ENCODE results near the gene KLF4.
"Not testable (repeated sequence)": the region's sequence is repeated elsewhere in the genome, so short reads cannot be mapped to it uniquely, and the experiment has no call there.

Gene KLF4

DNA sequence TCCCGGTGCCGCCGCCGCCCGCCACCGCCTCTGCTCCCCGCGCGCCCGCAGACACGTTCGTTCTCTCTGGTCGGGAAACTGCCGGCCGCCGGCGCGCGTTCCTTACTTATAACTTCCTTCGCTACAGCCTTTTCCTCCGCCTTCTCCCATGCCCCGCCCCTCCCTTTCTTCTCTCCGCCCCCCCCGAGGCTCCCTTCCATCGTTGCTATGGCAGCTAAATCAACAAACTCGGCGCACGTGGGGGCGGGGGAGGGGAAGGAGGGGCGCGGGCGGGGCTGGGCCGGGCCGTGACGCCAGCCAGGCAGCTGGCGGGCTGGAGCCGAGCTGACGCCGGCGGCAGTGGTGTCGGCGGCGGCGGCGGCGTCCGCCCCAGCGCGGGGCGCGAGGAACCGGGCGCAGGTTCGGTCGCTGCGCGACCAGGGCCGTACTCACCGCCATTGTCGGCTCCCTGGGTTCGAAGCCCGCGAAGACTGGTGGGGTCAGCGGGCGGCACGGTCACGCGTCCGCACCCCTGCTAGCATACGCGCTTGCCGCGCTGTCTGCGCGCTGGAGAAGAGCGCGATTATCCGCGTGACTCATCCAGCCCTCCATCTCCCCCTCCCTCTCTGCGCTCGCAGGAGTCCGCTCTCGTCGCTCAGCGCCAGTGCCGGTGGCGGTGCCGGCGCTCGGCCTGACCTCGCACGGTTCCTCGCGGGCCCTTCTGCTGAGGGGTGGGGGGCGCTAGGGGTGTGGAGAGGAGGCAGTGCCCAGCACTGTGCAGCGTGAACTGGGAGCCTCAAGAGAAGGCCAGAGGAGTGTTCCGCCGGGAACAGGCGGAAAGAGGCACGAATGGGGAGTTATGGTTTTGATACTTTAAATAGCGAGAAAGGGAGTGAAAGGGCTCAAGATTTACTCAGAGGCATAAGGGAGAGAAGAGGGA, at the start of gene KLF4:
KLF4 (minus strand) TSS at position 83 of the 919 bp plus-strand sequence. CDS start 597 bp downstream, outside the sequence.
- DNase-seq: peak; percentile 34 to 73

DNA sequence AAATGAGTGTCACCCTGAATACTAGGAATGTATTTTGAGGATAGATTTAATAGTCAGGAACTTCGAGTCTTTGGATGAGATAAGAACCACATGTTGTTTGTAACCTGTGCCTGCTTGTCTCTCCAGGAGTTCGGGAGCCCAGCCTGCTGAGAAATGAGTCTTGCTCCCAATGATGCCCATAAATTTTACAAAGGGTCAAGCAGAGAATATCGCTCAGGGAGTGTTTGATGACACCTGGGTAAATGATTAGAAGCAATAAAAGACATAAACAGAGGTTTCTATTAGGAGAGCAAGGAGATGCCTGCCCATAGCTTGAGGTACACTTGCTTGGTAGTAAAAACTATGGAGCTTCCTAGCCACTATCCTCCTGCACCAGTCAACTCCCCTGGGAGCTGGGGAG, 46.9 kb upstream of the KLF4 start:
- no peak for DNase-seq

DNA sequence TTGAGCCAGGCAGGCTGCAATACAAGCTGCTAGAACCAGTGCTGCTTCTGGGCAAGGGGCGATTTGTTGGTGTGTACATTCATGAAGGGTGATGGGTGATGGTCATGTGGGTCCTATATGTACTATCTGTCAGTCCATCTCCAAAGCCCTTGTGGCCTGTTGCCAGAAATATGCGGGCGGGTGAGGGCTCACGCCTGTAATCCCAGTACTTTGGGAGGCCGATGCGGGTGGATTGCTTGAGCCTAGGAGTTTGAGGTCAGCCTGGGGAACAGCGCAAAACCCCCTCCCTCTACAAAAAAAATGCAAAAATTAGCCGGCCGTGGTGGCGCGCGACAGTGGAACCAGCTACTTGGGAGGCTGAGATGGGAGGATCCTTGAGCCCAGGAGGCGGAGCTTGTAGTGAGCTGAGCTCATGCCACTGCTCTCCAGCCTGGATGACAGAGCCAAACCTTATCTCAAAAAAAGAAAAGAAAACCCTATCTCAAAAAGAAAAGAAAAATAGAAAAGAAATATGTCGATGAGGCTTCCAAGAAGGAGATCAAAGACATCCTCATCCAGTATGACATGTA, 45.0 kb upstream of the KLF4 start:
- DNase-seq: no peak

DNA sequence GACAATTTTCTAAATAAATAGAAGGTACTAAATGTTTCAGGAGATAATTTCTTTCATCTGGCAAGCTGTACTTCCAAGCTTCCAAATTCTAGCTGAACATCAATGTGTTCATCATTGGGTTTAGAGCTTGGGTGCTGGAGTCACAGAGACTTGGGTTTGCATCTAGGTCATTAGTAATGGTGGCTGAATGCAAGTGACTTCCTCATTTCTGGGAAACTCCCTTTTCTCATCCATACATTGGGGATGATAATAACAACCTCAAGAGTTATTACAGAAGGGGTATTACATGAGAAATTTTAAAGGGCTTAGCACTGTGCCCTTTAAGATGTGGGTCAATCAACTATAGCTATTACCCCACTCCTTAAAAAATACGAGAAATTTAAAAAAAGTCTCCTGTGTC, 41.1 kb upstream of the KLF4 start:
- DNase-seq: no peak

DNA sequence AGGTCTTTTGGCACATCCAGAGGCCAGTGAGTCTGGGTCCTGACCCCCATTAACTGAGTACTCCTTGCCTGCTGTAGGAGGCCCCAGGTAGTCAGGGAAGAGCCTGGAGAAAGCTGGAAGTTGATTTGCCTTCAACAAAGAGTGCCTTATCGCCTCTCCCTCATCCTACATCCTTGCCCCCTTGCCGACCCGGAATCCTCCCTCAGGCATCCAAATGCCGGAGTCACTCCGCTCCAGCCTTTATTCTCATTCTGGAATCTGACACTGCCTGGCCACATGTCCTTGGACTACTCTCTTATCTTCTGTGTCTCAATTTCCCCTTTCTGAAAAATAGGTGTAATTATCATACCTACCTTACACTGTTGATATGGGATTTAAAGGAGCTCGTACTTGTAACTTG, 39.1 kb upstream of the KLF4 start:
- no peak for DNase-seq

DNA sequence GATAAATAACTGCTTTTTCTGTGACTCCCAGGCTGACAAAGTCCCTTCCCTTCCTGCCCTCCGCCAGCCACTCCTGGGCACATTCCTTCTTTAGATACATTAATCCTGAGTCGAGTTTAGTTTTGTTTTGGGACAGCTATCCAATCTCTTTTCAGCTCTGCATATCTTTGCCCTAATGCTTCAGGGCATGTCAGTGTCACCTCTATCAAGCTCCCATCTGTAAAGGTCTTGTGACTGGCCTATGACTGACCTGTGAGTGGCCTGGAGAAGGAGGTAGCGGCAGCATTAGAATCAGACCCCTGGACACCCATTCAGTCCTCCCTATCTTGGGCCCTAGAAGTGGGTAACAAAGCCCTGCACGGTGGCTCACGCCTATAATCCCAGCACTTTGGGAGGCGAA, 34.0 kb upstream of the KLF4 start:
- no peak for DNase-seq

DNA sequence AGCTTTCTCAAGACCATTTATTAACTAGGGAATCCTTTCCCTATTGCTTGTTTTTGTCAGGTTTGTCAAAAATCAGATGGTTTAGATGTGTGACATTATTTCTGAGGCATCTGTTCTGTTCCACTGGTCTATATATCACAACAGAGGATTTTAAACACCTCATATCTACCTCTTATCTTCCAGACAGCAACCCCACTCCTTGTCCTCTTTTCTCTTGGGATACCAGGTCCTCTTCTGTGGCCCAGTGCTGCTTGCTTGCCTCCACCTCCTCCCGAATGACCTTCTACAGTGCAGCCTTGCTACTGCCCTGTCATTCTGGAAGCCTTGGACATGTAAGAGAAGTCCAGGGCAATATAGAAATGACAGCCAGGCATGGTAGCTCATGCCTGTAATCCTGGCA, 30.6 kb upstream of the KLF4 start:
- DNase-seq: no peak

DNA sequence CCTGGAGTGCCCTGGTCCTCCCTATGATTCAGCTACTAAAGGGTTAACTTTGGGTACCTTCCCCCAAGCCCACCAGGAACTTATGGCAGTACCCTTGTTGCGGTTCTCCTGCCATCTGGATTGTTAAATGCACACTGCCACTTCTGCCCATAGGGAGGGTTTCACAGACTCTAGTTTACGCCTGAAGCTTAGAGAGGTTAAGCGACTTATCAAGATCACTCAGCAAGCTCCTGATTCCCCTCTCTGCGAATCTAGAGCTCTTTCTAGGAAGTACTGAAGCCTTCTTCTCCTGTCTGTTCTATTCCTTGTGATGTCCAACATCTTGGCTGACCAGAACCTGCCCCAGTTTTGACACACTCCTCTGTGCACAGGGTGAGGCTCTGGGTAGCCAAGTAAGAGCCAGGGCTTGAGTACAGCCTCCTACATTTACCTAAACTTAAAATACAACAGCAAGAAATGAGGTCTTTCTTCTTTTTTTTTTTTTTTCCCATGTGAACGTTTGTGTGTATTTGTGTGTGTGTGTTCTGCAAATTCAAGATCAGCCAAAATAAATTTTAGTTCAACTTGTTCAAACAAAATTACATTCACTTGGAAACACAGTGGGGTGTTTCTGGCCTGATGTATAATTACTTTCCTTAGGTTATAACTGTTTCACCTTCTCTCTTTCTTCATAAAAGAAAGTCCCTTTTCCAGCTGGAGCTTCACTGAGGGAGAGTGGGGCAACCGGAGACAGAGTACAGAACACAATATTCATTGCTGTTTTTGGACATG, 28.7 kb upstream of the KLF4 start:
- DNase-seq: no peak

DNA sequence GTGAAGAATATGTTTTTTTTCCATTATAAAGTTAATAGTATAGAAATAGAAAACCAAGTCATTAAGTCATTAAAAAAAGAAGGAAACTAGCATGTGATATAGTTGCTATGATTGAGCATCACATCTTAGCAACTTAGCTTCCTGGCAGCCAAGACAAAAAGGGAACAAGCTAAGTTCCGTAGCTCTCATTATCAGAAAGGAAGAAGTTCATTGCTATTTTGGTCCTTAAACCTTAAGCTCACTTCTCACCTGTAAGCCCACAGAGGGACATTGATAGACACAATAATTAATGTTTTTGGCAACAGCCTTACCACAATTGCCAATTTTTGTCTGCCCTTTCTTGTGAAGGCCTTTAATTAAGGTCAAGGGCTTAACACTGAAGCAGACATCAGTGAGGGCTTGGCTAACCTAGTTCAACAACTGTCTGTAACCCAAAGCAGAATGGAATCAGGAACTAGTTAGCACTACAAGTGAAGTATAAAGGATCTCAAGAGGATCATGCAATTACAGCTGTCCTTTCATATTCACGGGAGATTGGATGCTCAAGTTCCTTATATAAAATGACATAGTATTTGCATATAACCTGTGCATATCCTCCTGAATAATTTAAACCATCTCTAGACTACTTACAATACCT, 24.0 kb upstream of the KLF4 start:
- DNase-seq: no peak

DNA sequence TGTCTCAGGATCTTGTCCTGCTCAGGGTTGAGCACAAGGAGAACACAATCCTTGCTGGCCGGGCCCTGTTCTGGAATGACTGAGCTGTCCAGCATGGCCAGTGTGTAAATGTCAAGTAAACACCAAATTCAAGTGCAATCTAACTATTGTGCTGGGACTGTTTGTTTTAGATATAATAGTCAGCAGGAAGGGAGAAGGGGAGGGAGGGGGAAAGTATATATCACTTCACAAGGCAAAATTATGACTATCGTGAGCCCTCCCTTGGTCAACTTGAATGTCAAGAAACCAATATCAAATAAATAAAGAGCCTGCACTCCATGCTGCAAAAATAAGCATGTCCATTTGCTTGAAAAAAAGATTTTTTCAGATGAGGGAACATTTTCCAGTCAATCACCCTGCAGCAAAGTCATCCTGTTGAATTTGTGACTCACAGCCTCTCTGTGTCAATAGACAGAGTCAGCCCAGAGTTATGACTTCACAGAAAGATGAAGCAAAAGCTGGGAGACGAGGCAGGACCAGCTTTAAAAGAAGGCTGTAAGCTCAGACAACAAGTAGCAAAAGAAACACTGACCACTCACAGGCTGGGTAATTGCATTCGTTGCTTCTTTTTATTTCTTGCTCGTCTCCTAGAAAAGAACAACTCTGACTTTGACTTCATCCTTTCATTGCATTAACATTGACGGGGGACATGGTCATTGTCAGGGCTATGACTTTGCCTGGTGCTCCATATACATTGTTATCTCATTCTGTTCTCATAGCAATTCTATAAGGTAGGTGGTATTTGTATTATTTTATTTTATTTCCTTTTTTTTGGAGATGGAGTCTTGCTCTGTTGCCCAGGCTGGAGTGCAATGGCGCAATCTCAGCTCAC, 15.3 kb upstream of the KLF4 start:
- no peak for DNase-seq

DNA sequence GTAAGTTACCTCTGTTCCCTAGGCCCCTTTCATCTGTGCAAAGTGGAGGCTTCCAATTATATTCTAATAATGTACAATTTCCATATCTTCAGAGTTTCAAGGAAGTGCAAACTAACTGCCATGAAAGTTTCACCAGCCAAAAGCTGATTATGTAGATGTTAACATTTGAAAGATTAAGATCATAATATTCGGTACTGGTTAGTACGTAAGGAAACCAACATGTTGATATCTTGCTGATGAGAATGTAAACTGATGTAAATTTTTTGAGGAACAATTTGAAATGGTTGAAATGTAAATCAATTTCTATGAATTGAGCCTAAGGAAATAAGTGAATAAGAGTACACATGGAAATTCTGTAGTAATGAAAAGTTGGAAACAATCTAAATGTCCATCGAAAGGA, 12.9 kb upstream of the KLF4 start:
- DNase-seq: no peak

DNA sequence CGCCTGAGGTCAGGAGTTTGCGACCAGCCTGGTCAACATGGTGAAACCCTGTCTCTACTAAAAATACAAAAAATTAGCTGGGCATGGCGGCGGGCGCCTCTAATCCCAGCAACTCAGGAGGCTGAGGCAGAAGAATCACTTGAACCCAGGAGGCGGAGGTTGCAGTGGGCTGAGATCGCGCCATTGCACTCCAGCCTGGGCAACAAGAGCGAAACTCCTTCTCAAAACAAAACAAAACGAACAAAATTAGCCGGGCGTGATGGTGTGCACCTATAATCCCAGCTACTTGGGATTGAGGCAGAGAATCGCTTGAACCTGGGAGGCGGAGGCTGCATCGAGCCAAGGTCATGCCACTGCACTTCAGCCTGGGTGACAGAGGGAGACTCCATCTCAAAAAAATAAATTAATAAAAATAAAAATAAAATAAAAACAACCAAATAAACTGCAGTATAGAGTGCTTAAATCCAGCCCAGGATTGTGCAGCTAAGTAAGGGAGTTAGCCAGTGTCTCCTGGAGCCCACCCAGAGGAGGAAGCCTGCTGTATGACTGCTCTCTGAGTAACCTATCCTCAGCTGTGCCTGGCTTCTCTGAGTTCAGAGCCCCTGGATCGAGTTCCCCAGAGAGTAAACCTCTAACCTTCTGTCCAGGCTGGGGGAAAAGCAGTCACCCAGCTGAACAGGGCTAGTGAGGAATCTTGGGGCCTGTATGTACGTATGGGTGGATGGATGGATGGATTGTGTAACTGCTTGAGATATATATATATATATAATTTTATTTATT, 11.0 kb upstream of the KLF4 start:
- not testable (repeated sequence) for DNase-seq

DNA sequence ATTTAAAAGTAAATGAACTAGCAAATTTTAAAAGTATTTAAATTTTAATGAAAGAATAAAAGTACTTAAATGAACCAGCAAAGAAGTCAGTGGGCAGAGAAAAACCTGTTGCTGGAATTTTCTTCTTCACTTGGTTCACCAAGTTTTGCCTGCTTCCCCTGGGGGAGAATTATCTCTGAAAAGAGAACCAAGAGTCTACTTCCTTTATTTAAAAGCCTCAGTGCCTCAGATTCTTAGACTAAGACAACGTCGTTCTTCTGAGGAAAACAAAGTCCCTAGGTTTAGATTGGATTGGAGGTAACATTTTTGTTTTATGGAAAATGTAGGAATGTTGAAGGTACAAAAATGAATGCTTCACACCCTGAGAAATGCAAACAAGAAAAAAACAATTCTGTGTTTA, 7.4 kb upstream of the KLF4 start:
- DNase-seq: no peak

DNA sequence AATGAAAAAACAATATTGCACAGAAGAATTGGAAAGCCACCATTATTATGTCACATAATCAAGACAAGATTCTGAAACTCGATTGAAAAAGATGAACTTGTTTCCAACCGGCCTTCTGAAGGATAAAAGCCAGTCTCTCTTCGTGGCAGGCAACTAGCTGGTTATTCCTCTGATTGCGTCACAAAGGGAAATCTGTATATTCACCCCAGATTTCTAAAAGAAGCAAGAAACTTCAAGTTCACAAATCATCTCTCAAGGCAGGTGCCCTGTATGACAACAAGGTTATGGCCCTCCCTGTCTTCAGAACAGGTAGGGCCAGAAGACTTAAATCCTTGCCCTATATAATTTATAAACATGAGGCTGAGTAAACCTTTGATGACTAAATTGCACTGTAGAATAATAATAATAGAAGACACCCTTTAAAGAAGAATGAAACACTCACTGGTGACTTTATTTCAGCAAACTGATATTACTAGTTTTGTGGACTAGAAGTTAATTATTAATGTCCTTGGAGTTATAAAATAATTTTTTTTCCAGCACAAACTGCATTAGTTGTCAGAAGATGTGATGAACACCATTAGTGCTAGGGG, 2.9 kb upstream of the KLF4 start:
- no peak for DNase-seq

DNA sequence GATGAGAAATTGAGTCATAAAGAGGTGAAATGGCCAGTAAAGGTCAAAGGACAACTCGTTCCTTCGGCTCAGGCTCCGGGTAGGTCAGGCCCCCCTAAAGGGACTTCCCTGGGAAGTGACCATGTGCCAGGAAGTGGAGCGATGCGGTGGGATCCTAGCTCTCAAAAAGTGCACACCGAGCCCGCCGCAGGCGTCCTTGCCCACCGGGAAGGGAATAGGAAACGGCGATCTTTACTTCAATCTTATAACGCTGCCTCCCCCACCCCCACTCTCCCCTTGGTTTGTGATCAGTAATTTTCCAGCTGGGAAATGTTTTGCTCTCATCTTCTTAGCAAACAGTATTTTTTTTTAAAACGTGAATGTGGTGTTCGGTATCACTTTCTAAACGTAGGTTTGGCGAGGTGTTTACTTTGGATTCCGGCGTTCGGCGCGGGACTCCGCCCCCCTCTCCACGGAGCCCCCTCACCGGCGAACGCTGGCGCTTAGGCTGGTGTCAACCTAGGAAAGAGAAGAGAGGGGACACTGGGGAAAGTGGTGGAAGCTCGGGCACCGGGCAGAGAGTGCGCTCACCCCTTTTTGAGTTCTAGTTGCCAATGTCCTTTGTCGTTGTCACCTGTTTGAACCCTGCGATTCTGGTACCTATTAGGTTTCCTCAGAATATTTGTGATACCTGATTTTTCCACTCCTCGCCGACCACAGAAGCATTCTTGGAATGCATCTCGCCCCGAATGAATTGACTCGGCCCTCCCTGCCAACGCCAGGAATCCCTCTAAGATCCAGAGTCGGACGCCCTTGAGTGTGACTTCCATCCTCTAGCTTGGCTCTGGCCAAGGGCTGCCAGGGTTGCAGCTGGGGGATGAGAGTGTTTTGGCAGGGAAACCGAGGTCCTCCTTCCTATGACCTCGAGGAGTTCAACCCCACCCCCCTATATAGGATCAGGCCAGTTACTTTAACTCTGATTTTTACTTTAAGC, 1.8 kb upstream of the KLF4 start:
- no peak for DNase-seq

DNA sequence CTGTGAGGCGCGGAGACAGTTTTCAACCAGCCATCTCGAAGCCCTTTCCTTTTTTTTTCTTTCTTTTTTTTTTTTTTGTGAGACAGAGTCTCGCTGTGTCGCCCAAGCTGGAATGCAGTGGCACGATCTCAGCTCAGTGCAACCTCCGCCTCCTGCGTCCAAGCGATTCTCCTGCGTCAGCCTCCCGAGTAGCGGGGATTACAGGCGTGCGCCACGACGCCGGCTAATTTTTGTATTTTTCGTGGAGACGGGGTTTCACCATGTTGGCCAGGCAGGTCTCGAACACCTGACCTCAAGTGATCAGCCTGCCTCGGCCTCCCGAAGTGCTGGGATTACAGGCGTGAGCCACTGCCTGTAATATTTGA, 1.0 kb upstream of the KLF4 start:
- not testable (repeated sequence) for DNase-seq

DNA sequence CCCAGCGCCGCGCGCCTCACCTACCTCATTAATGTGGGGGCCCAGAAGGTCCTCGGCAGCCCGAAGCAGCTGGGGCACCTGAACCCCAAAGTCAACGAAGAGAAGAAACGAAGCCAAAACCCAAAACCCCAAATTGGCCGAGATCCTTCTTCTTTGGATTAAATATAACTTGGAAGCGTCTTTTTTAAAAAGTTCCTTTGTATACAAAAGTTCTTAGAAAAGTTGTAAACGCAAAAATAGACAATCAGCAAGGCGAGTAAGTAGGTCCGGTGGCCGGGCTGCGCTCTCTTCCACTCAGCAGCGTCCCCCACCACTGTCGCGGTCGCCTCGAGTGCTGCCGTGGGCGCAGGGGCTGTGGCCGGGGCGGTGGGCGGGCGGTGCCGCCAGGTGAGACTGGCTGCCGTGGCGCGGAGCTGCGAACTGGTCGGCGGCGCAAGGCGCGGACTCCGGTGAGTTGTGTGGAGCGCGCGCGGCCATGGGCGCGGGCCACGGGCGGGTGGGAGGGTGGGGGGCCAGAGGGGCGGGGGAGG, 360 bp downstream of the KLF4 start:
- DNase-seq: no peak

DNA sequence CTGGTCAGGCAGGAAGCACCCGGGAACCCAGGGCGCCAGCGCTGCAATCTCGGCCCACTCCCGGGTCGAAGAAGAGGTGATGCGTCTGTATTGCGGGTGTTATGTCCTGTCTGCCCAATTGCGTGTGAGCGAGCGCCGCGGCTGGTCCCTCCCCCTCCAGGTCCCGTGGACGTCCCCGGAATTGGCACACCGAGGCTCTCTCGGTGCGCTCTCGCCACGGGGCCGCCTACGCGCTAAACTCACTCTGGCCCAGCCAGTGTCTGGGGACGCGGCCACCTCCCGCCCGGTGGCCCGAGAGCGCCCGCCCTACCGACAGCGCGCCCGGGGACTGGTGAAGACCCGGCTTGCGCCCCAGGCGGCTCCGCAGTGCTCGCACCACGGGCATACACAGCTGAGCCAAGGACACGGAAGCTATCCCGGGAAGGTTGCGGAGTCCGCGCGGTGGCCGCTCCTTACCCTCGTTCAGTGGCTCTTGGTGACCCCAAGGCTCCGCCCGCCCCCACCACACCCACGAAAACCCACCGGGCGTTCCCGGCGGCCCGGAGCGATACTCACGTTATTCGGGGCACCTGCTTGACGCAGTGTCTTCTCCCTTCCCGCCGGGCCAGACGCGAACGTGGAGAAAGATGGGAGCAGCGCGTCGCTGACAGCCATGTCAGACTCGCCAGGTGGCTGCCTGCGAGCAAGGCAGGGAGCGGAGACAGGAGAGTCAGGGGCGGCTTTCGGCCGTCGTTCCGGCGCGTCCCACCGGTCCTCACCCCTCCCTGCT, 1.0 kb downstream of the KLF4 start:
- no peak for DNase-seq

Measured in NCI-H446 (cell line).